Measurements from ENCODE around the gene SERPINA9.

The SERPINA9 gene

DNA sequence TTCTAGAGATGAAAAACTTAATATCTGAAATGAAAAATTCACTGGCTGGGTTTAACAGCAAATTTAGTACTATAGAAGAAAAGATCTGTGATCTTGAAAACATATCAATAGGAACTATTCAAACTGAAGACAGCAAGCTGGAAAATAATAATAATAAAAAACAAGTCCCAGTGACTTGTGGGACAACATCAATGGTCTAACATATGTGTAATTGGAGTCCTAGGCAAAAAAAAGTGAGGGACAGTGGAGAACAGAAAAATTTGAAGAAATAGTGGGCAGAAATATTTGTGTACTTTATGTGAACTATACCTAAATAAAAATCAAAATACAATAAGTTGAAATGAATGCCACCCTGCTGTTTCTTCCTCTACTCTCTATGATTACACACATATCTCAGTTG lies 2.4 kb upstream of the SERPINA9 start:
- Histone ChIP-seq H3K9me3 (ENCODE audit: control insufficient read depth in 5 of 5, low read length in 5 of 5) (peaks cover 10 to 27% (median 26%) of the 10 kb centered on the region in 5 donors), H3K9ac (ENCODE audit: low read length in 5 of 5) (no peak overlapping the region), H3K4me1 (ENCODE audit: control insufficient read depth in 5 of 5, insufficient read depth in 5 of 5, low read length in 5 of 5) (no peaks in the 10 kb centered on the region), H3K4me3 (ENCODE audit: low read depth in 1 of 5, low read length in 5 of 5) (peak overlapping the region in 2 of 5 donors; percentile 4 to 13), H3K27ac (ENCODE audit: low read depth, low read length) (no peak overlapping the region), H3K27me3 (ENCODE audit: control insufficient read depth in 5 of 5, insufficient read depth in 4 of 5, low read length in 5 of 5) (peaks cover 0 to 6% (median 3%) of the 10 kb centered on the region in 5 donors), H3K36me3 (ENCODE audit: control insufficient read depth in 5 of 5, insufficient read depth in 5 of 5, low read length in 5 of 5) (no peaks in the 10 kb centered on the region)

DNA sequence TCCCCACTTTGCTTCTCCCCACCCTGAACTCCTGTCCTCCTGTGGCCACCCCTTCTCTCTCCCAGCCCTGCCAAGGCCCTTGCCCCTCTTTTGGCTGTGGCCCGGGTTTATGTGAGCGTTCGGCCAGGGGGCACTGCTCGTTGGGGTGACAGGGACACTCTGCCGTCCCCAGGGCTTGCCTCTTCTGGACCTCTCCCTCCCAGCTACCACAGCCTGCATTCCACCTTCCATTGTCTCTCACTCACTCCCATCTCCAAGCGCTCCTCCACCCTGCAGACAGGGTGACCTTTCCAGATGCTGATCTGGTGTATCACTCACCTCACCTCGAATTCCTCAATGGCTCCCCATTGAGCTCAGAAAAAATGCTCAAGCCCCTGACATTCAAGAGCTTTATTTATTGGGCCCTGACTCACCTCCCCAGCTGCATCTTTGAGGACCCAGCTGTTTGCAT lies 1.4 kb downstream of the SERPINA9 start:
- H3K4me1 ChIP-seq (ENCODE audit: control insufficient read depth in 5 of 5, insufficient read depth in 5 of 5, low read length in 5 of 5), result no peaks in the 10 kb centered on the region
- peaks cover 10 to 24% (median 21%) of the 10 kb centered on the region in 5 donors for H3K9me3 ChIP-seq (ENCODE audit: control insufficient read depth in 5 of 5, low read length in 5 of 5)
- no peaks in the 10 kb centered on the region for H3K36me3 ChIP-seq (ENCODE audit: control insufficient read depth in 5 of 5, insufficient read depth in 5 of 5, low read length in 5 of 5)
- H3K9ac ChIP-seq (ENCODE audit: low read length in 5 of 5), result no peak overlapping the region
- H3K27ac ChIP-seq (ENCODE audit: low read depth, low read length), result no peak overlapping the region
- H3K4me3 ChIP-seq (ENCODE audit: low read depth in 1 of 5, low read length in 5 of 5), result no peak overlapping the region
- H3K27me3 ChIP-seq (ENCODE audit: control insufficient read depth in 5 of 5, insufficient read depth in 4 of 5, low read length in 5 of 5), result peaks cover 0 to 11% (median 3%) of the 10 kb centered on the region in 5 donors

DNA sequence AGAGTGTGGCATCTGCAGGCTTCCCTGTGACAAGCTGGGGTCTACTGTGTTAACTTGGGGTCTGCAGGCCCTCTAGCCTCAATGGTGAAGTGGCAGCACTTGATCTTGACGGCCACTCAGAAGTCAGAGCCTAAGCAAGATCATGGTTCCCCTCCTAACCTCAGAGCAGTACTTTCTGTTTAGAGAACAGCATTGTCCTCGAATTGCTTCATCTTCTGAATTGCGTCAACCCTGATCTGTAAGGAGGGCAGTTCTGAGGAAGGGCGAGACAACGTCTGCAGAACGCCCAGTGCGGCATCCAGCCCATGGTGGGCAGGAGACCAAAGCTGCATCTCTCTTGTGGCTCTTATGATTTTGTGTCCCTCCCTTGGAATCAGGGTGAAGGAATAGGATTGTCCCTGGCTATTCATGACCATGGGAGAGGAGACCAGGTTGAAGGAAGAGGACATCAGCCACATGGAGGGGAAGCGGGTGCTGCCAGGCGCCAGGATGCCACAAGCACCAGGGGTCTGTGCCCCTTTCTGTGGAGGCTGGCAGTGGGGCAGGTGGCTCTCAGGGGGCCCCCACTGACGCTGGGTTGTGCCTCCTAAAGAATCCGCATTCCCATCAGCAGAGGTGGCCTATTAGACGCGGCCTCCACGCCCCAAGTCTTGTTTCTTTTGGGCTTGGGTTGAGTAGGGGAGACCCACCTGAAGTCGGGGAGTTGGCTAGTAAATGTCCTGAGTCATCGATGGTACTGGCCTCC lies 2.2 kb downstream of the SERPINA9 start:
- H3K27me3 ChIP-seq (ENCODE audit: control insufficient read depth in 5 of 5, insufficient read depth in 4 of 5, low read length in 5 of 5), result peaks cover 0 to 14% (median 3%) of the 10 kb centered on the region in 5 donors
- H3K36me3 ChIP-seq (ENCODE audit: control insufficient read depth in 5 of 5, insufficient read depth in 5 of 5, low read length in 5 of 5), result no peaks in the 10 kb centered on the region
- no peak overlapping the region for H3K27ac ChIP-seq (ENCODE audit: low read depth, low read length)
- no peaks in the 10 kb centered on the region for H3K4me1 ChIP-seq (ENCODE audit: control insufficient read depth in 5 of 5, insufficient read depth in 5 of 5, low read length in 5 of 5)
- no peak overlapping the region for H3K4me3 ChIP-seq (ENCODE audit: low read depth in 1 of 5, low read length in 5 of 5)
- no peak overlapping the region for H3K9ac ChIP-seq (ENCODE audit: low read length in 5 of 5)
- H3K9me3 ChIP-seq (ENCODE audit: control insufficient read depth in 5 of 5, low read length in 5 of 5), result peaks cover 8 to 17% (median 15%) of the 10 kb centered on the region in 5 donors

DNA sequence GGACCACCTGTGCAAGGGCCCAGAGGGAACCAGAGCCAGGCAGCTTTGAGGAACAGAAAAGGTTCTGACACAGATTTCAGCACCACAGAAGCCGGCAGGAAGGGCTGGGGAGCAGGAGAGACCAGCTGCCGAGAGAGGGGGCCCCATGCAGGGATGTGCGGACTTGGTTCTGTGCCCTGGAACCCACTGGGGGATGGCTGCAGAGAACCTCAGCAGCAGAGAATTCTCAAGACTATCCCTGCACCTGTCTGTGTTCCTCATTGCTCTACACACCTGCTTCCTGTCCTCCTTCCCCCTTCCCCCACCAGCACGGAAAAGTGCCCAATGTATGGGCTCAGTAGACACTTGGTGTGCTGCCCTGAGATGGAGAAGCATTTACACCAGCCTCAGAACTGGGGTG lies 3.2 kb downstream of the SERPINA9 start:
- Histone ChIP-seq H3K9me3 (ENCODE audit: control insufficient read depth in 5 of 5, low read length in 5 of 5) (peaks cover under 1 to 10% (median 7%) of the 10 kb centered on the region in 5 donors), H3K4me3 (ENCODE audit: low read depth in 1 of 5, low read length in 5 of 5) (no peak overlapping the region), H3K27ac (ENCODE audit: low read depth, low read length) (no peak overlapping the region), H3K36me3 (ENCODE audit: control insufficient read depth in 5 of 5, insufficient read depth in 5 of 5, low read length in 5 of 5) (no peaks in the 10 kb centered on the region), H3K4me1 (ENCODE audit: control insufficient read depth in 5 of 5, insufficient read depth in 5 of 5, low read length in 5 of 5) (no peaks in the 10 kb centered on the region), H3K27me3 (ENCODE audit: control insufficient read depth in 5 of 5, insufficient read depth in 4 of 5, low read length in 5 of 5) (peaks cover 0 to 14% (median 5%) of the 10 kb centered on the region in 5 donors), H3K9ac (ENCODE audit: low read length in 5 of 5) (no peak overlapping the region)

DNA sequence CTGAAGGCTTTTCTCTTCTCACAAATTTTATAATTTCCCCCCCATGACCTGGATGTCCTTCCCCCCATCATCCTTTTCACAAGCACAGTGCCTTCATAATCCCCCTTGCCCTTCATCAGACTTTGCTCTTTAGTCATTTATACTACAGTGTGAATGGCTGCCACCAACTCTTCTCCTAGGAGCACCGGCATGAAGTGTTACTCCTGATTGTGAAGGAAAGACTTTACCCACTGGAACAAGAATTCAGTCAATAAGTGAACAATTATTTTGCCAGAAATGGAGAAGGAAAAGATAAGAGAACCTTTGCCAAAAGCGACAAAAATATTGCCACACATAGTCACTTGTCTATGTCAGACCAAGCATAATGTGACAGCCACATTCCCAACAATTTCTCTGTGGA lies 5.0 kb downstream of the SERPINA9 start:
- no peaks in the 10 kb centered on the region for H3K36me3 ChIP-seq (ENCODE audit: control insufficient read depth in 5 of 5, insufficient read depth in 5 of 5, low read length in 5 of 5)
- no peak overlapping the region for H3K4me3 ChIP-seq (ENCODE audit: low read depth in 1 of 5, low read length in 5 of 5)
- no peaks in the 10 kb centered on the region for H3K4me1 ChIP-seq (ENCODE audit: control insufficient read depth in 5 of 5, insufficient read depth in 5 of 5, low read length in 5 of 5)
- peaks cover 0 to 14% (median 6%) of the 10 kb centered on the region in 5 donors for H3K27me3 ChIP-seq (ENCODE audit: control insufficient read depth in 5 of 5, insufficient read depth in 4 of 5, low read length in 5 of 5)
- peaks cover 0 to 5% (median 2%) of the 10 kb centered on the region in 5 donors for H3K9me3 ChIP-seq (ENCODE audit: control insufficient read depth in 5 of 5, low read length in 5 of 5)
- no peak overlapping the region for H3K9ac ChIP-seq (ENCODE audit: low read length in 5 of 5)
- no peak overlapping the region for H3K27ac ChIP-seq (ENCODE audit: low read depth, low read length)

DNA sequence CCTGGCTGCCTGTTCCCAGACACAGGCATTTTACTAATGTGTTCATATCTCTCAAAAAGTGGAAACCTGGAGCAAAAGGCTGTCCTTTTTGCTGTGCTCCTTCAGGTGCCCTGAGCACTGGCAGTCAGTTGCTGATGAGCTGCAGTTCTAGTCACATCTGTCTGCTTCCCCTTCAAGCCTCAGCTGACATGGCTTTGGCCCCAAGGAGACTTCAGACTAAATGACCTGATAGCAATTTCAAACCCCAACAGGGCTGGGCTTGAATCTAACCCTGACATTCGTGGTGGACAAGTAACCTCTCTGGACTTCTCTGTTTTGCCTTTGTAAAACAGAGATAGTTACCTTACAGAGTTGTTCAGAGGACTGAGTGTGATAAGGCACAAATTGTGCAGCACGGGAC lies 5.7 kb downstream of the SERPINA9 start:
- no peak overlapping the region for H3K4me3 ChIP-seq (ENCODE audit: low read depth in 1 of 5, low read length in 5 of 5)
- peaks cover 0 to 14% (median 6%) of the 10 kb centered on the region in 5 donors for H3K27me3 ChIP-seq (ENCODE audit: control insufficient read depth in 5 of 5, insufficient read depth in 4 of 5, low read length in 5 of 5)
- H3K4me1 ChIP-seq (ENCODE audit: control insufficient read depth in 5 of 5, insufficient read depth in 5 of 5, low read length in 5 of 5), result no peaks in the 10 kb centered on the region
- no peak overlapping the region for H3K9ac ChIP-seq (ENCODE audit: low read length in 5 of 5)
- no peaks in the 10 kb centered on the region for H3K36me3 ChIP-seq (ENCODE audit: control insufficient read depth in 5 of 5, insufficient read depth in 5 of 5, low read length in 5 of 5)
- no peak overlapping the region for H3K27ac ChIP-seq (ENCODE audit: low read depth, low read length)
- peaks cover under 1 to 11% (median 8%) of the 10 kb centered on the region in 5 donors for H3K9me3 ChIP-seq (ENCODE audit: control insufficient read depth in 5 of 5, low read length in 5 of 5)

DNA sequence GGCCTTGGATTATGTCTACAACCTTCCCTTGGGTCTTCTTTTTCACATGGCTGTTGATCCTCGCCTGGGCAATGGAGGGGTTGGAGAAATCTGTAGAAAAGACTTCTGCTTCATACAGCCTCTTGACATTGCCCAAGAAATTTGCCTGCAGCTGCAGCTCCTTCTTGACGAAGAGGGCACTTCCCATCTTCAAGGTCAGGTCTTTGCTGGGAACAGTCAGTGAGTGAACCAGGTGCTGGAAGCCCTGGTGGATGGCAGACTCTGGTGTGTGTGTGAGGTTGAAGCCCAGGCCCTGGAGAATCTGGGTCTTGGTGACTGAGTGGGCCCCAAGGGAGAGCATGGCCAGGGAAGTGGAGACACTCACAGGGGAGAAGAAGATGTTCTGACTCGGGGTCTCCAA lies 6.7 kb downstream of the SERPINA9 start:
- no peaks in the 10 kb centered on the region for H3K36me3 ChIP-seq (ENCODE audit: control insufficient read depth in 5 of 5, insufficient read depth in 5 of 5, low read length in 5 of 5)
- H3K27me3 ChIP-seq (ENCODE audit: control insufficient read depth in 5 of 5, insufficient read depth in 4 of 5, low read length in 5 of 5), result peaks cover 0 to 8% (median 6%) of the 10 kb centered on the region in 5 donors
- no peak overlapping the region for H3K9ac ChIP-seq (ENCODE audit: low read length in 5 of 5)
- H3K4me1 ChIP-seq (ENCODE audit: control insufficient read depth in 5 of 5, insufficient read depth in 5 of 5, low read length in 5 of 5), result no peaks in the 10 kb centered on the region
- peaks cover 8 to 22% (median 18%) of the 10 kb centered on the region in 5 donors for H3K9me3 ChIP-seq (ENCODE audit: control insufficient read depth in 5 of 5, low read length in 5 of 5)
- H3K4me3 ChIP-seq (ENCODE audit: low read depth in 1 of 5, low read length in 5 of 5), result no peak overlapping the region
- no peak overlapping the region for H3K27ac ChIP-seq (ENCODE audit: low read depth, low read length)

DNA sequence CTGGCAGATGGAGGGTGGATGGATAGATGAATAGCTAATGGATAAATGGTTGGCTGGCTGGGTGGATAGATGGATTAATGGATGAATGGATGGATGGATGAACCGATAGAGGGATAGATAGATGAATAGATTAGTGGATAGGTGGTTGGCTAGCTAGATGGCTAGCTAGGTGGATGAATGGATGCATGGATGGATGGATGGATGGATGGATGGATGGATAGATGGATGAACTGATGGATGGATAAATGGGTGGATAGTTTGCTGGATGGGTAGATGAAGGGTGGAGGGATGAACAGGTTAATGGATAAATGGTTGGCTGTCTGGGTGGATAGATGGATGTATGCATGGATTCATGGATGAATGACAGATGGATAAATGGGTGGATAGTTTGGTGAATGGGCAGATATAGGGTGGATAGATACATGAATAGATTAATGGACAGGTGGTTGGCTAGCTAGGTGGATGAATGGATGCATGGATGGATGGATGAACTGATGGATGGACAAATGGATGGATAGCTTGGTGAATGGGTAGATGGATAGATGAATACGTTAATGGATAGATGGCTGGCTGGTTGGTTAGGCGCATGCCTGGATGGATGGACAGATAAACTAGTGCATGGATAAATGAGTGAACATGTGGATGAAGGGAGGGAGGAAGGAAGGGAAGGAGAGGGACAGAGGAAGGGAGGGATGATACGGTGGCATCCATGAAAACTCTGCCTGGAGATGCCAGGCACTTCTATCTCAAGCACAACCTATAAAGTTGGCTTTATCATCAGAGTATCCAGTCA lies 8.1 kb downstream of the SERPINA9 start:
- Histone ChIP-seq H3K9ac (ENCODE audit: low read length in 5 of 5) (no peak overlapping the region), H3K9me3 (ENCODE audit: control insufficient read depth in 5 of 5, low read length in 5 of 5) (peaks cover 8 to 23% (median 21%) of the 10 kb centered on the region in 5 donors), H3K27me3 (ENCODE audit: control insufficient read depth in 5 of 5, insufficient read depth in 4 of 5, low read length in 5 of 5) (peaks cover 0 to 7% (median 3%) of the 10 kb centered on the region in 5 donors), H3K4me3 (ENCODE audit: low read depth in 1 of 5, low read length in 5 of 5) (no peak overlapping the region), H3K4me1 (ENCODE audit: control insufficient read depth in 5 of 5, insufficient read depth in 5 of 5, low read length in 5 of 5) (no peaks in the 10 kb centered on the region), H3K36me3 (ENCODE audit: control insufficient read depth in 5 of 5, insufficient read depth in 5 of 5, low read length in 5 of 5) (no peaks in the 10 kb centered on the region), H3K27ac (ENCODE audit: low read depth, low read length) (no peak overlapping the region)

DNA sequence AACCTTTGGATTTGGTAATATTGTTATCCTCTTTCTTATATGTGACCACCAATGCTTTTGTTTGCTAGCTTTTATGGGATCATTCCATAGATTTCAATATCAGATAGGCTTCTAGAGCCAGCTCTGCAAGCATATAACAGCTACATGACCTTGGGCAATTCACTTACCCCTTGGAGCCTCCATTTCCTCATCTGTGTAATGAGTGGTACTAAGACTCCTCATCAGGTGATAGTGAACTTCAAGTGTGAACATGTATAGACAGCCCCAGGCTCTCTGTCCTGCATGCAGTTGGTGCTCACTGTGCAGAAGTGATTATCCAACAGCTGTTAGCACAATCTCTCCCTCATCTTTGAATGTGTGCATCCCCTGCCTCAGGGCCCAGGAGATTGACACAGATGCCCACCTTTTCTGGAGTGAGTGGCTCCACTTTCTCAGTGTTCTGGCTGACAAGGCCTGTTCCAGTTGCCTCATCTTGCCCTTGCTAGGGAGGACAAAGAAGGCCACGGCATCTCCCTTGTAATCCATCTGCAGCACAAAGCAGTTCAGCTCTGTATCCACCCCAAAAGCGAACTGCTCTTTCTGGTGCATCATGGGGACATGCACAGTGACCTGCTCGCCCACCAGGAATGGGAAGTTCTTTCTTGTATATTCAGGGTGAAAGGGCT lies 9.2 kb downstream of the SERPINA9 start:
- H3K9ac ChIP-seq (ENCODE audit: low read length in 5 of 5), result no peak overlapping the region
- H3K4me3 ChIP-seq (ENCODE audit: low read depth in 1 of 5, low read length in 5 of 5), result no peak overlapping the region
- peaks cover 8 to 23% (median 21%) of the 10 kb centered on the region in 5 donors for H3K9me3 ChIP-seq (ENCODE audit: control insufficient read depth in 5 of 5, low read length in 5 of 5)
- H3K27me3 ChIP-seq (ENCODE audit: control insufficient read depth in 5 of 5, insufficient read depth in 4 of 5, low read length in 5 of 5), result peaks cover 0 to 7% (median 3%) of the 10 kb centered on the region in 5 donors
- no peaks in the 10 kb centered on the region for H3K36me3 ChIP-seq (ENCODE audit: control insufficient read depth in 5 of 5, insufficient read depth in 5 of 5, low read length in 5 of 5)
- H3K27ac ChIP-seq (ENCODE audit: low read depth, low read length), result no peak overlapping the region
- H3K4me1 ChIP-seq (ENCODE audit: control insufficient read depth in 5 of 5, insufficient read depth in 5 of 5, low read length in 5 of 5), result no peaks in the 10 kb centered on the region
